Activated naive CD8-positive, alpha-beta T cell treated with anti-CD3 and anti-CD28 coated beads for 36 hours (primary cell): ENCODE data around the gene PIK3AP1. TPM values are rescaled to one million over a fixed set of nuclear protein-coding genes. Genes with fewer than 3 reads are reported as not detected.

ENCODE experiments used
- DNase-seq: peaks from one replicate; pipeline ENCODE4 v3.0.0; 2021
- H3K27ac Mint-ChIP-seq: one replicate; pipeline ENCODE4 v1.8.0; 2022; ENCODE audit warnings: mild to moderate bottlenecking, moderate library complexity, mixed read lengths
- H3K27me3 Mint-ChIP-seq: one replicate; pipeline ENCODE4 v1.8.0; 2022; ENCODE audit warnings: mild to moderate bottlenecking, mixed read lengths
- H3K36me3 Mint-ChIP-seq: one replicate; pipeline ENCODE4 v1.8.0; 2021; ENCODE audit warnings: mild to moderate bottlenecking, mixed read lengths
- H3K4me1 Mint-ChIP-seq: one replicate; pipeline ENCODE4 v1.8.0; 2021; ENCODE audit warnings: mixed read lengths
- H3K4me3 Mint-ChIP-seq: one replicate; pipeline ENCODE4 v1.8.0; 2022; ENCODE audit warnings: mild to moderate bottlenecking, moderate library complexity, mixed read lengths
- H3K9me3 Mint-ChIP-seq: one replicate; pipeline ENCODE4 v1.8.0; 2022; ENCODE audit warnings: mixed read lengths
- total RNA-seq, 2 experiments: library from RNA; stranded (reverse); gene quantifications; one replicate each; pipeline ENCODE4 v1.2.3, GENCODE V29; 2021

PIK3AP1 gene
- total RNA-seq, 2 experiments from 2014 or later, result 4.5 to 5.1 TPM

DNA sequence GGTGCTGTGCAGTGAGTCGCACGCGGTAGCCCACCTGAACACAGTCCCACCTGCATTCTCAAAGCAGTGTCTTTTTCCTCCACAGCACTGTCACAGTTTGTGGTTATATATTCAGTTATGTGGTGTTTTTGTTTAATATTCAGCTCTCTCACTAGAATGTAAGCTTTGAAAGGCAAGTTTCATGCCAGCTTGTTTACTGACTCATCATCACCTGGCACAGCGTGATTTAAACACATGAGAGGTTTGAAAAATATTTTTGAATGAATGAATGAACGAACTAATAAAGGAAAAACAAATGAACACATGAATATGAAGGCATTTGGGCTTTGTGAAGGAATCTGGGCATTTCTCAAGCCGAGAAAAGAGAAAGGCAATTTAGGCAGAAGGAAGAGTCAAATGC lies 81.6 kb downstream of the PIK3AP1 start:
- Mint-ChIP-seq H3K4me3 (no peak overlapping the region), H3K4me1 (peaks cover 5% of the 10 kb centered on the region), H3K27me3 (no peaks in the 10 kb centered on the region), H3K36me3 (no peaks in the 10 kb centered on the region), H3K9me3 (no peaks in the 10 kb centered on the region), H3K27ac (no peak overlapping the region)
- DNase-seq, result no peak

DNA sequence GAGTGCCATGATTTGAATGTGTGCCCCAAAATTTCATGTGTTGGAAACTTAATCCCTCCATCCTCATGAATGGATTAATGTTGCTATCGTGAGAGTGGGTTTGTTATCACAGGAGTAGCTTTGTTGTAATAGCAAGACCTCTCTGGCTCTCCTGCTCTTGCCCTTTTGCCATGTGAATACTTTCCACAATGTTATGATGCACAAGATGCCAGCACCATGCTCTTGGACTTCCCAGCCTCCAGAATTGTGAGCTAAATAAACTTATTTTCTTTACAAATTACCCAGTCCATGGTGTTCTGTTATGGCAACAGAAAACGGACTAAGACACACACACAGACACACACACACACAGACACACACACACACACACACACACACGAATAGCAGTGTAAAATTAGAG lies 82.2 kb downstream of the PIK3AP1 start:
- Mint-ChIP-seq H3K4me1 (peaks cover 5% of the 10 kb centered on the region), H3K27ac (no peak overlapping the region), H3K27me3 (no peaks in the 10 kb centered on the region), H3K36me3 (no peaks in the 10 kb centered on the region), H3K9me3 (no peaks in the 10 kb centered on the region), H3K4me3 (no peak overlapping the region)
- DNase-seq, result no peak

DNA sequence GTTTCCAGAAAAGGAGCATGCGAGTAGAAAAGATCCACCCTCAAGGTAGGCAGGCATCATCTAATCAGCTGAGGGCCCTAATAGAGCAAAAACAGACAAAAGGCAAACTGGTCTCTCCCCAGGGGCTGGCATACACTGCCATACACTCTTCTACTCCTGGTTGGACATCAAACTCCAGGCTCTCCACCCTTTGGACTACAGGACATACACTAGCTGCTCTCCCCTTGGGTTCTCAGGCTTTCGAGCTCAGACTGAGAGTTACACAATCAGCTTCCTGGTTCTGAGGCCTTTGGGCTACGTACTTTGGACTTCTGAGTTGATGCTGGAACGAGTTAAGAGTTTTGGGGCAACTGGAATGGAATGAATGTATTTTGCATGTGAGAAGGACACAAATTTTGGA lies 82.6 kb downstream of the PIK3AP1 start:
- Mint-ChIP-seq H3K9me3 (no peaks in the 10 kb centered on the region), H3K4me1 (peaks cover 8% of the 10 kb centered on the region)

DNA sequence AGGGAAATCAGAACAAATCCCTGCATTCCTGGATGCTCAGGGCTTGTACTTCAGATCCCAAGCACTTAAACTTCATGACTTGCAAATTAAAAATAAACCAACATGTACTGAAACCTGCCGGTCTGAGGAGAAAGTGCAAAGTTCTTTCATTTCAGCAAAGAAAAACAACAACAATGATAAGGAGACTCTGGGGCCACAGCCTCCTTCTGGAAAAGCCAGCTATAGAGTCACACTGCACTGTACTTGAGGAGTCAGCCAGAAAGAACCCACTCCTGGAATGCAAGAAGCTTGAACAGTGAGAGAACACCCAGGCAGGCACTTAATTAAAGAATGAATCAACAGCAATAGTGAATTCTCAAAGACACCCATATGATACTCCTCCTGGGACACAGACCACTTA lies 83.8 kb downstream of the PIK3AP1 start:
- Mint-ChIP-seq H3K9me3 (no peaks in the 10 kb centered on the region), H3K4me3 (no peak overlapping the region), H3K36me3 (no peaks in the 10 kb centered on the region), H3K27me3 (no peaks in the 10 kb centered on the region), H3K27ac (no peak overlapping the region), H3K4me1 (peaks cover 8% of the 10 kb centered on the region)
- DNase-seq, result no peak

More for the DNA sequence above, 82.6 kb downstream of the PIK3AP1 start:
- H3K27ac Mint-ChIP-seq, result no peak overlapping the region
- no peaks in the 10 kb centered on the region for H3K36me3 Mint-ChIP-seq
- no peaks in the 10 kb centered on the region for H3K27me3 Mint-ChIP-seq
- no peak overlapping the region for H3K4me3 Mint-ChIP-seq
- DNase-seq, result no peak

DNA sequence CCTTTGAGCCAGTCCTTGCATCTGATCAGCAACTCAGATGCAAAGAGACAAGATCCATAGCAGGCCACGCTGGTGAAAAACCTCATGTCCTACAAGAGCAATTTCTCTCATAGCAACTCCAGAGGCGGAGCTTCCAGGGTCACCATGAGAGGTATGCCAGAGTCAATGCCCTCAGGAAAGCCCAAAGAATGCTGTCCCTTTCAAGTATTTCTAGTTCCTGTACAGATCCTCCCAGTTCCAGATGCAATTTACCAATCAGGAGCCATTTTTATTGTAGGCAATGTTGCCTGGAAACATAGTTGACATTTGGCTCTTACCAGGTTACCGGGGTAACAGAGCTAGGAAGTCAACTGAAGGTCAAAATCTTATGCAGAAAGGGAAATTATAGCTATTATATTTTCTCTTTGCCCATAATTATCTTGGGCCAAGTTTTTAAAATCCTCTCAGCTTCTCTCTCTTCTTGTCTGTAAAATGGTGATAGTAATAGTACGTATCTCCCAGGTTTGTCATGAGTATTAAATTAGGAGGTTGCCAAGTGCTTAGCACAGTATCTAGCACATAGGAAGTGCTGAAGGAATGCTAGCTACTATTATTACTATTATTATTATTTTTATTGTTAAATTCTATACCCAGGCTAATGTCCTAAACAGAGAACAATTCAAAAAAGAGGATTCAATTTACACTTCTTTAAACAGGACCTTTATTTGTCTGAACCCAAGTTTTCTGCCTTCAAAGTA lies 87.2 kb downstream of the PIK3AP1 start:
- H3K9me3 Mint-ChIP-seq, result no peaks in the 10 kb centered on the region
- no peak overlapping the region for H3K4me3 Mint-ChIP-seq
- H3K27ac Mint-ChIP-seq, result no peak overlapping the region
- no peak for DNase-seq
- no peaks in the 10 kb centered on the region for H3K36me3 Mint-ChIP-seq
- peaks cover 2% of the 10 kb centered on the region for H3K4me1 Mint-ChIP-seq
- no peaks in the 10 kb centered on the region for H3K27me3 Mint-ChIP-seq

DNA sequence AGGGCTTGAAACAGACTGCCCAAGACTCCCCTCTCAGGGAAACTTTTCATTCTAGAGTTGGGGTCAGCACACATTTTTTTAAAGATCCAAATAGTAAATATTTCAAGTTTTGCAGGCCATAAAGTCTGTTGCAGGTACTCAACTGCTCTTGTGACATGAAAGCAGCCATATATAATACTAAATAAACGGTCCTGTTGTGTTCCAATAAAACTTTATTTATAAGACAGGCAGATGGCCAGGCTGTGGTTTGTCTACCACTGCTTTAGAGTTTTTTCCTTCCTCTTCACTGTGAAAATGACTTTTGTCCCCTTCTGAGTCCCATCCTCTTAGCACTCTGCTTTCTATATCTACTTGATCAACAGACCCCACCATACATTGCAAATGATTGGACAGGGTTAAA lies 93.0 kb downstream of the PIK3AP1 start:
- DNase-seq, result no peak
- Mint-ChIP-seq H3K4me3 (no peak overlapping the region), H3K4me1 (no peaks in the 10 kb centered on the region), H3K36me3 (peaks cover 3% of the 10 kb centered on the region), H3K27me3 (no peaks in the 10 kb centered on the region), H3K27ac (no peak overlapping the region), H3K9me3 (no peaks in the 10 kb centered on the region)

DNA sequence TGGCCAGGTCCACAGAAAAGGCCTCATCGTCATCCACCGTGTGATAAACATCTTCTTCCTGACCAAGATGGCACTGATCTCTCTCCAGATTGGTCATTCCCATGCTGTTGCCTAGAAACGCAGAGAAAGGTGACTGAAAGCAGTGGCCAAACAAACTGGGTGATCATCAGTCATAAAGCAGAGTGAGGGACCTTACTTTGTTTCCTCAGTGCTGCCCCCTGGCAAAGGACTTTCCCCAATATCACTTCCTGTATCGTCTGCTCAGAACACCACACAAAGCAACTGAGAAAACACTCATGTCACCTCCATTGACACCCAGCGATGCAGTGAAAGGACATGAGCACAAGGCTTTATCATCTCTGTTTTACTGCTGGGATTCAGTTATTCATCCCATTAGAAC lies 93.5 kb downstream of the PIK3AP1 start:
- H3K9me3 Mint-ChIP-seq, result no peaks in the 10 kb centered on the region
- no peak for DNase-seq
- no peak overlapping the region for H3K4me3 Mint-ChIP-seq
- no peaks in the 10 kb centered on the region for H3K27me3 Mint-ChIP-seq
- no peaks in the 10 kb centered on the region for H3K4me1 Mint-ChIP-seq
- no peak overlapping the region for H3K27ac Mint-ChIP-seq
- H3K36me3 Mint-ChIP-seq, result peaks cover 3% of the 10 kb centered on the region

DNA sequence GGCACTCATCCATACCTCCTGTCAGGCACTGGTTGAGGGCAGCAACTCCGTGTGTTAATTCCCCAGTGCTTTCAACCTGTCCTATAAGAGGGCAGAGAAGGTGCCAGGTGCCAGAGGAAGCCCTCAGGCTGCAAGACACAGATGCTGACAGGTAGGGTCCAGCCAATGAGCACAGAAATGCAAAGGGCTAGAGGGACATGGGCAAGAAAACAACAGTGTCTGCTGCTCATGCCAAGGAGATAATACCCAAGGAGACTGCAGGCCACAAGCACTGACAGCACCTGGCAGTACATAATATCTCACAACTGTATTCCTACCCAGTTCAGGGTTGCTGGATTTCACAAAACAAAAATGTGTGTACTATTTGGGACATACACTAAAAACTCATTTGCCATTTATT lies 95.1 kb downstream of the PIK3AP1 start:
- no peak overlapping the region for H3K27ac Mint-ChIP-seq
- no peaks in the 10 kb centered on the region for H3K4me1 Mint-ChIP-seq
- H3K36me3 Mint-ChIP-seq, result peaks cover 3% of the 10 kb centered on the region
- H3K9me3 Mint-ChIP-seq, result no peaks in the 10 kb centered on the region
- no peak overlapping the region for H3K4me3 Mint-ChIP-seq
- H3K27me3 Mint-ChIP-seq, result no peaks in the 10 kb centered on the region
- no peak for DNase-seq

DNA sequence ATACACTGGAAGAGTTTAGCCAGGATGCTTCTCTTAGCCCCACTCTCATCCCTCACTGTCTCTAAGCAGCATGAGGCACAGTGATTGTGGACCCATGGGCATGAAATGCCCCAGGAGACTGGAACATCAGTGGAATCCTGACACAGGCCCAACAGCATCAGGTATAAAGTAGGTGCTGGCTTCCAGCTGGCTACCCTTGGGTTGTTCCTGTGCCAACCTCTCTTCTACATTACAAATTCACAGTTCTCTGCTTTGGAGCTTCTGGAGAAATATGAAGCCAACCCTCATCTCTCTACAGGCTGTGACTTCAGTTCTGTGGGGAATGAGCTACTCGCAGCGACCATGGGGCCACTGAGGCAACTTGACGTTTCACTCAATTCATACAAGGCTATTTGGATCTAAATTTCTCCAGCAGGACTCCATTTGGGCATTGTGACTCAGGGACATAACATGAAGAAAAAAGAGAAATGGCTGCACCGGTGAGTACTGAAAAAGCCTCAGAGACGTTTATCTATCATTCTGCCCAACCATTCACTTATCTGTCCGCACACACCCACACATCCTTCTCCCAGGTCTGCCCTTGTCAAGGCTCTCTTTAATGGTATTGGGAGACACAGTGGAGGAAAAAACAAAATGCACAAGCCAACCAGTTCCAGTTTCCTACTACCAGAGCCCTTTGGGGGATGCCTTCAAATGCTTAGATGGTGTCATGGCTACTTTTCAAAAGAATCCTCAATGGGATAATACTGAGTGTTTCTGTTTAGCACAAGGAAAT lies 98.1 kb downstream of the PIK3AP1 start:
- Mint-ChIP-seq H3K36me3 (peaks cover 3% of the 10 kb centered on the region), H3K4me1 (no peaks in the 10 kb centered on the region), H3K27me3 (no peaks in the 10 kb centered on the region), H3K27ac (no peak overlapping the region), H3K4me3 (no peak overlapping the region), H3K9me3 (no peaks in the 10 kb centered on the region)
- no peak for DNase-seq

DNA sequence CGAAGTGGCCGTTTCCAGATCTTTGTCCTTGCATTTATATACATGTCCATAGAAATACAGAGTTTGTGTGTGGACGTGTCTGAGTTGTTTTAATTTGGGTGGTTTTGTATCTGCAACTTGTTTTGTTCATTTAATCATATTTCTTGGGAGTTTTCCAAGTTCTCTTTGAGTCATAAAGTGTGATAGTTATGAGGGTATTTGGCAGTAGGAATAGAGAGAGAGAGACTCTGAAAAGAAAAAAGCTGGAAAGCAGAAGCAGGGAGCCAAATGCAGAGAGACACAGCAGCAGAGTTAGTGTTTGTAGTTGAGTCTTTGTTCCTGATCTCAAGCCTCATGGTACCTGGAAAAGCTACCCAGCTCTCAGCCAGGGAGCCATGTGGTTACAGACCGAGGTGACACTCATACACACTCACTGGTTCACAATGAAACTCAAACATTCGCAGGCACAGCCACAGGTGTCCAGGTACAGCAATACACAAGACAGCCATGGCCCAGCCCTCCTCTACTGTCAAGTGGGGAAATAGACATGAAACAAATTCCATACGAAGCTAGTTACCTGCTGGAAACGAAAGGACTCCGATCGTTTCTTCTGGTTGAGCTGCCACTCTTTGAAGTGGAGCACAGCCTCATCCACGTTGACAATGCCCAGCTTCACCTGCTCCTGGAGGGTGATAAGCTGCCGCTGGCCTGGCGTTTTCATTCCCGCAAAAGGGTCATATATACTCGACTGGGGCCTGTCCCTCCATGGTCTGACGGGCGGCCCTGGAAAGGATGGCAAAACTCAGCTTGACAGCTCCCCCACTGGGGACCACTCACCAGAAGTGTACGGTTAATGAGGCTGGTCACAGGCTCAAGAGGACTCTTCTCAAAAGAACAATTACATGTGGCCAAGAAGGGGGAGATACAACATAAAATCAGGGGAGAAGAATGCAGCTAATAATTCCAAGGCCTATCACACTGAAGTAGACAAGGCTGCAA lies 100.2 kb downstream of the PIK3AP1 start:
- H3K9me3 Mint-ChIP-seq, result no peaks in the 10 kb centered on the region
- no peak for DNase-seq
- H3K36me3 Mint-ChIP-seq, result no peaks in the 10 kb centered on the region
- H3K27me3 Mint-ChIP-seq, result no peaks in the 10 kb centered on the region
- H3K4me3 Mint-ChIP-seq, result no peak overlapping the region
- no peak overlapping the region for H3K27ac Mint-ChIP-seq
- H3K4me1 Mint-ChIP-seq, result no peaks in the 10 kb centered on the region

DNA sequence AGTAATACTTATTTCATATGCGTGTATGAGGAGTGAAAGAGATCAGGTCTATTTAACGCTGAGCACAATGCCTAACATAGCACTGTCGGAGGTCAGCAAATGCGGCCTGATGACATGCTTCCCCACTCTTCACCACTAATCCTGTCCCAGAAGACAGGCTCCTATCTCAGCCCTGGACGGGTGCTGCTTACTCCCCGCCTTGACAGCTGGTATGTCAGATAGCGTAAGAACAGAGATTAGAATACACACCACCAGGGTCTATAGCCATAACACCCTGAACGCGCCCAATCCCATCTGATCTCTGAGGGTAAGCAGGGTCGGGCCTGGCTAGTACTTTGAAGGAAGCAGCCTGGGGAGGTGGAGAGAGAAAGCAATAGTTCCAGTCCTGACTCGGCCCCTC lies 101.2 kb downstream of the PIK3AP1 start:
- no peak overlapping the region for H3K4me3 Mint-ChIP-seq
- H3K4me1 Mint-ChIP-seq, result no peaks in the 10 kb centered on the region
- no peak for DNase-seq
- H3K27ac Mint-ChIP-seq, result no peak overlapping the region
- H3K27me3 Mint-ChIP-seq, result no peaks in the 10 kb centered on the region
- H3K36me3 Mint-ChIP-seq, result no peaks in the 10 kb centered on the region
- no peaks in the 10 kb centered on the region for H3K9me3 Mint-ChIP-seq

DNA sequence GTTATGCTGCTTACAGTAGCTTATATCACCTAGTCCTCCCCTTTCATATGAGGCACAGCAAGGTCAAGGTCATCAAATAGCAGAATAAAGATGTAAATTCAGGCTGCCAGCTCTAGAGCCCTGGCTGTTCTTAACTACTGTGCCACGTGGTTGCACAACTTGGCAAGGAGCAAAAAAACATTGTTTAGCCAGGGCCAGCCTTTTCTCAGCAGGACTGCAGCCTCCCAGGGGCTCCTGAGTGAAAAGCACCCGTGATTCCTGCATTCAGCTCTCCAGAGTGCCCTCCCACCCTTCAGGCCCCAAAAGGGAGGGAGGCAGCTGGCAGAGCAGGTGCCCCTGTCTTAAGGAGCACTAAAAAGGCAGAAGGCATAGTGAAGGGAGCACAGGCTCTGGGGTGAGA lies 101.7 kb downstream of the PIK3AP1 start:
- DNase-seq, result no peak
- Mint-ChIP-seq H3K9me3 (no peaks in the 10 kb centered on the region), H3K27me3 (no peaks in the 10 kb centered on the region), H3K27ac (no peak overlapping the region), H3K4me1 (no peaks in the 10 kb centered on the region), H3K36me3 (no peaks in the 10 kb centered on the region), H3K4me3 (no peak overlapping the region)

DNA sequence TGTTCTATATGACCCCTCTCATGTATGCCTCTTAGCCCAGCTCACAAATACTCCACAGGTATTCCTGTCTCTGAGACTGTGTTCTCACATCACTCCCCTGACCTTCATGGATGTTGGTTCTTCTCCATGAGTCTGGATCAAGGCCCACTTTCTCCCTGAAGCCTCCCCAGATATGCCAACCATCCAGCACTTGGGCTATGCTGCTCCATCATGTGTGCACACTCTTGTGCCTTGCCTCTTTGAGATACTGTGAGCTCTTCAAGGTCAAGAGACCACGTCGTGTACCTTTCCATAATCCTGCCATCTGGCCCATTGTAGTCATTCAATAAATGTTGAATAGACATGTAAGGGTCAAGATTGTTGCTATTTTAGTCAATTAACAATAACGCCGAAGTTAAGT lies 103.4 kb downstream of the PIK3AP1 start:
- DNase-seq, result no peak
- Mint-ChIP-seq H3K27me3 (no peaks in the 10 kb centered on the region), H3K4me1 (no peaks in the 10 kb centered on the region), H3K9me3 (no peaks in the 10 kb centered on the region), H3K36me3 (no peaks in the 10 kb centered on the region), H3K27ac (no peak overlapping the region), H3K4me3 (no peak overlapping the region)

DNA sequence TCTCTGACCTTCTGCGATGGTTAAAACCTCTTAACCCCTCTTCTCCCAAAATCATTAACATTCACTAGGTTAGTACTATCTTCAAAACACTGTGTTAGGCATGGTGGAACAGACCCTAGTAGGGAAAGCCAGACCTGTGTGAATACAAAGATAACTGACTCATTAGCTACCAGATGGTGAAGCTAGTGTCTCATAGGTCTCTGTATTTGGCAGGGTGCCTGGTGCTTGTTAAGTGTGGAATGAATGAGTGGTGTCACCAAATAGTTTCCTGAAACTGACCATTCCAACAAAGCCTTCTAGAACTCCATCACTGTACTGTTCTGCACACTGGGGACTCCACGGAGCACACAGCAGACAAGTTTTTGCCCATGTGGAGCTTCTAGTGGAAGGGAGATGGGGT lies 105.8 kb downstream of the PIK3AP1 start:
- no peaks in the 10 kb centered on the region for H3K9me3 Mint-ChIP-seq
- no peak overlapping the region for H3K4me3 Mint-ChIP-seq
- H3K36me3 Mint-ChIP-seq, result no peaks in the 10 kb centered on the region
- DNase-seq, result no peak
- H3K4me1 Mint-ChIP-seq, result peaks cover 6% of the 10 kb centered on the region
- H3K27me3 Mint-ChIP-seq, result no peaks in the 10 kb centered on the region
- H3K27ac Mint-ChIP-seq, result no peak overlapping the region

DNA sequence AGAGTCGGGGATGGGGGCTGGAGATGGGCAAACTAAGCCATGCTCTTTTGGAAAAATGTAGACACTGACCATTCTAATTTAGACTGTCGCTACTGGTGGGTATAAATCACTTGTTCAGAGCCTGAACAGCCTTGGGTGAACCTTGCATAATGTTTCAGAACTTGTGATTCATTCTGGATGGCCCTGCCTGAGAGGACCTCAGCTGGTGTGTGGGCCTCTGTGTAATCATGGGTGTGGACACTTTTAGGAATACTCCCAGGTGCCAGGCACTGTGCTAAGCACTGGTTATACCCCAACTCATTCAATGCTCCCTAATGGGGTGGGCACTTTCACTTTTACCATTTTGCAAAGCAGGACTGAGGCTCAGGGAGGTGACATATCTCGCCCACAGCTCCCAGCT lies 106.7 kb downstream of the PIK3AP1 start:
- DNase-seq, result no peak
- Mint-ChIP-seq H3K27ac (no peak overlapping the region), H3K9me3 (no peaks in the 10 kb centered on the region), H3K4me3 (no peak overlapping the region), H3K4me1 (peaks cover 6% of the 10 kb centered on the region), H3K36me3 (no peaks in the 10 kb centered on the region), H3K27me3 (no peaks in the 10 kb centered on the region)
